ENCODE measurements around the gene KRT79.

Gene KRT79

DNA sequence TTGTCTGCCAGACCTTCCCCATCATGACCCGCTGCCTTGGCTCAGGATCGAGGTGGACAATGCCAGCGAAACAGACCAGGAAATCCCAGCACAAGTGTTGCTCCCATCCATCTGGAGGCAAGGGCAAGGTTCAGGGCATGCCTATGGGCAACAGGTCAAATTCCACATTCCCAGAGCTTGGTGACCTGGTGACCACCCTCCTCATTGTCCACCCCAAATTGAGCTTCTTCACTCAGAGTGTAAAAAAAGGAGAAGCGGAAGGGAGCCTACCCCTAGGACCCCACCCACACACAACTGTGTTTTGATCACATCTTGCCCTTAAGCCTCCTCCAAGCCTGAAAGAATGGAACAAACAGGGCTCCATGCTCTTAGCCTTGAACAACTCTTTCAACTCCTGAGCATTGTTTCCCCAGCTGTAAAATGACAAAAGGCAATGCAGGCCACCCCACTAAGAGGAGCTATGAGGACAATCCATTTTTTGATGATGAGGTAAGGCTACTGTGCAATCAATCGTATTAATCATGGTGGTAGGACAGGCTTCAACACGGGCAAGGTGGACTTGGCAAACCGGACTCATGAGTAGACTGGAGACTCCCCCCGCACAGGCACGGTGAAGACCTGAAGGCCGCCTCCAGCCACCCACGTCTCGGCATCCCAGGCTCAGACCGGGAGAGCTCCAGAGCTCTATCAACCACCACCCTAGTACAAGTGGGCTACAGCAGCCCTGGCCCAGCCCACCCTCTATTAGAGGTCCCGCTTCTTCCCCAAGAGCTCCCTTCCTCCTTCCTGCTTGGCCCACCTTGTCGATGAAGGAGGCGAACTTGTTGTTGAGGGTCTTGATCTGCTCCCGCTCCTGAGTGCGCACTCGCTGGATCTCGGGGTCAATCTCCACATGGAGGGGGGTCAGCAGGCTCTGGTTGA, 866 bp downstream of the KRT79 start:
- DNase-seq: no peak

DNA sequence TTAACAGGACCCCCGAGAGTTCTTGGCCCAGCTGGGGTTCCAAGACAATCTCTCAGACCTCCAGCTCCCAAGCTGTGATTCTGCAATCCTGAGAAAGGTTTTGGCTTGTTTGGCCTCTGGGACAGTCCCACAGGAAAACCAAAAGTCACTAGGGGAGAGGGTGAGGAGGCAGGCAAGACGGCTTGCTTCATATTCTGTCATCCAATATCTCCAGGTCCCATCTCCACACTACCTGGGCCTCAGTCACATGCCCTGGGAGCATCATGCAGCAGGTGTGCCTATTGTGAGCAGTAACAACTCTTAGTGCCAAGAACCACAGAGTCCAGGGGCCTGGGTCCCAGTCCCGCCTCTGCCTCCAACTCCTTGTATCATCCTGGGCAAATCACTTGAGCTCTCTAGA, 1.7 kb downstream of the KRT79 start:
- DNase-seq: no peak

GRCh38 chr12:52831251-52831650, 2.9 kb downstream of the KRT79 start:
- no peak for DNase-seq

- DNase-seq: no peak
Observed at GRCh38 chr12:52829986-52830770, 3.9 kb downstream of the KRT79 start.

- no peak for DNase-seq
Observed at GRCh38 chr12:52828591-52829021, 5.5 kb downstream of the KRT79 start.

DNA sequence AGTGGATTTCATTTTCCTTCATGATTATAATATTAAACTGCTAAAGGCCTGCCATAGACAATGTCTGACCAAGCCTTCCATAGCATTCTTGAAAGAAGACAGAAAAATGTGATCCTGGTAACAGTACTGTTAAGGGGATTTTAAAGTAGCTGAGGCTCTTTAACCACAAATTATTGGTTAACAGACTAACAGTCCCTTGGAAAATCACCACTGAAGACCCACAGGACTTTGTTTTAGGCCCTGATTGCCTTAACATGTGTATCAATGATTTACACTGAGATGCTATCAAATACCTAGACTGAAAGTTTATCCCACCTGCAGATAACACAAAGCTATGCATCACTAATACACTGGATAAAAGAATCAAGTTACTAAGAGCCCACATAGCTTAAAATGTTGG, 6.0 kb downstream of the KRT79 start:
- DNase-seq: no peak

- DNase-seq: no peak
Observed at GRCh38 chr12:52827499-52828090, 6.5 kb downstream of the KRT79 start.

- no peak for DNase-seq
Observed at GRCh38 chr12:52826611-52827498, 7.3 kb downstream of the KRT79 start.

GRCh38 chr12:52825961-52826360, 8.2 kb downstream of the KRT79 start:
- DNase-seq: no peak

GRCh38 chr12:52824741-52825410, 9.2 kb downstream of the KRT79 start:
- DNase-seq: no peak

- DNase-seq: no peak
Observed at GRCh38 chr12:52823761-52824450, 10.2 kb downstream of the KRT79 start.

- no peak for DNase-seq
Observed at GRCh38 chr12:52822771-52823510, 11.2 kb downstream of the KRT79 start.

GRCh38 chr12:52821826-52822660, 12.1 kb downstream of the KRT79 start:
- no peak for DNase-seq

- DNase-seq: no peak
Observed at GRCh38 chr12:52821071-52821730, 12.9 kb downstream of the KRT79 start.

GRCh38 chr12:52820521-52820920, 13.6 kb downstream of the KRT79 start:
- DNase-seq: no peak

DNA sequence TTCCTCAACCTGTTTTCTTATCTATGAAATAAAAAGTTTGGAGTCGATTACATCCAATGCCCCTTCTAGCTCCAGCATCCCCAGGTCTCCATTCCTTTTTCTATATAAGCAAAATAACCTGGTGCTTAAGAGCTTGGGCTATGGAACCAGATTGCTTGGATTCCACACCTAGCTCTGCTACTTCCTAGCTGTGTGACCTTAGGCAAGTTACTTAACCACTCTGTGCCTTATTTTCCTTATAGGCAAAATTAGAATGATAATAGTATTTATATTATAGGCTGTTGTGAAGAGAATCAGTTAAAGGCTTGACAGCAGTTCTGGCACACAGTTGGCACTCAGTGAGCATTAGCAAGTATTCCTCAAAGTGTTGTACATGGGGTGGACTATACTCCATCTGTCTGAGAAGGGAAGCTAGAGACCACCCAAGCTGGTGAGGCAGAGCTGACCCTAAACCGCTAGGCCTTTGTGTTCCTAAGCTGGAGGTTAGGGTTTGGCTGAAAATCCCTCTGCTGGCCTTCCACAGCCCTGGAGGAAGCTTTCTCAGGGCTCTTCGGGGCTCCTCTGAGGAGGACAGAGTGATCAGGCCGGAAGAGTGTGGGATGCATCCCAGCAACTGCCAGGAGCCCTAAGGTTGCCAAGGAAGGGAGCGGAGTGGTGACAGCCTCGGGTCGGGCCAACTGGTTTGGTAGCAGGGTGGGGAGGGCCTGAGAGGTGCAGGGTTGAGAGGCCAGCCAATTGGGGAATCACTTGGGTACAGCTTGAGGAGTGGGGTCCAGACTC, 14.2 kb downstream of the KRT79 start:
- DNase-seq: no peak

DNA sequence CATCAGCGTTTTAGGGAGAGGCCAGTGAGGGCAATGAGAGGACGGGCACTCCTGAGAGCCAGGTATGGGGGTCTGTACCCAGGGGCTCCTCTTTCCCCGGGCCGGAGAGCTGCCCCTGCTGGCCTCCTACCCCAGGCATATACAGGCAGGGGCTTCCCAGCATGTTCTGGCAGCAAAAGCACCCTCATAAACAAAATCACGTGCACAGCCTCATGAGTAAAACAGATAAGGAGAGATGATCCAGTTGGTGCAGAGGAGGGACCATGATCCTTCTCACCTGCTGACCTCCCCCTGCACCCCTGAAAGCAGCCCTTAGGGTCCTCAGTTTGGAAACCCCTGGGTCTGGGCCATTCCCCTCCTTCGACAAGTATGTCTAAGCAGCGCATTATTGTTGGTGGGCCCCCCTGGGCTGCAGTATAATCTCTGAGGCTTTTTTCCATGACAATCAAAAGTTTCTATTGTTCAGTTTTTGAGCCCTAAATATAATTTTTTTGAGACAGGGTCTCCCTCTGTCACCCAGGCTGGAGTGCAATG, 15.2 kb downstream of the KRT79 start:
- DNase-seq: no peak

DNA sequence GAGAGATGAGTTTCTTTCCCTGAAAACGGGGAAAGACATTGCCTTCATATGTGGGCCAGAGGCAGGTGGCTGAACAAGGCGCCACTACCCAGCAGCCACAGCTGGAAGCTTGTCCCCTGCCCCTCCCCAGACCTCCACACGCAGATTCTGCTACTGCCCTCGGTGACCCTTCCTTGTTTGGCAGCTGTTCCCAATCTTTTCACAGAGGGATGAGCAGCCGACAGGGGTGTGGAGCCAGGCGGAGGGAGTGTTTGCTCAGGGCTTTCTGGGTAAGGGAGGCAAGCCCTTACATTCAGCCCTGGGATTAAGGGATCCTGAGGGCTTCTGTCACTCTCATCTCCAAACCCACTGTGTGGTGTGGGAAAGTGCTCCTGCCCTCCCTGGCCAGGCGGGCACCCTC, 15.7 kb downstream of the KRT79 start:
- no peak for DNase-seq
